Measurements from ENCODE around the gene NPHP4.
"Not testable (repeated sequence)": the region's sequence is repeated elsewhere in the genome, so short reads cannot be mapped to it uniquely, and the experiment has no call there.

The NPHP4 gene

DNA sequence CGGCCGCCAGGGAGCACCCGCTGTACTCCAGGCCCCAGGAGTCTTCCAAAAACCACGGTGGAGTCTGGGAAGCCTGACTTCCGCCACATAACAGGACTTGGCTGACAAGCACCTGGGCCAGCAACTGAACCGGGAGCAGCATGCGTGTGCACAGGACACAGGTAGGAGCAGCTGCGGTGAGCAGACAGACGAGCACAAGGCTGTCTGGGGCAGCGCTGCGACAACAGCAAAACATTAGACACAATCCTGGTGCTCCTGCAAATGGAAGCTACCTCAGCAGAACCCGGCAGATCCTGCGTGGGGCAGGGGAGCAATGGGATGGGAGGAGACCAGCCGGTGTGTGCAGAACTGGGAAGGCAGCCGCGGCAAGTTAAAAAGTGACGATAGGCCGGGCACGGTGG, 80.4 kb downstream of the NPHP4 start:
- DNase-seq (ENCODE audit: low read depth in 2 of 2) = no peak

DNA sequence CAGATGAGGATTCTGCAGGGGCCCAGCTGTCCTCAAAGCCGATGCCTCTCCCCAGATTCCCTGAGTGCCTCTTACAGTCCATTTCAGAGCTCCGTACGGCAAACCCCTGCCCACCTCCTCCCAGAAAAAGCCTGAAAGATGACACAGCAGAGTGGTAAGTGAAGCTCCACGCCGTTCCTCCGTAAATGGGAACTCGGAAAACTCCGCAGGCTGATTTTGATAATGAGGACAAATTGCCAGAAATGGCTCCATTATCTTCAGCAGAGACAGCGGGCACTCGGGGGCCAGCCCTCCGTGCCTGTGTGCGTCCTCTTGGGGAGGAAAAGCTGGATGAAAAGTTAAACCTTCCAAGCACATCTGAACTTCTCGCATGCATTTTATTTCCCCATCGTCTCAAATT, 81.1 kb downstream of the NPHP4 start:
- DNase-seq (ENCODE audit: low read depth in 2 of 2) = no peak

GRCh38 chr1:5910666-5911065, 81.6 kb downstream of the NPHP4 start:
- no peak for DNase-seq (ENCODE audit: low read depth in 2 of 2)

DNA sequence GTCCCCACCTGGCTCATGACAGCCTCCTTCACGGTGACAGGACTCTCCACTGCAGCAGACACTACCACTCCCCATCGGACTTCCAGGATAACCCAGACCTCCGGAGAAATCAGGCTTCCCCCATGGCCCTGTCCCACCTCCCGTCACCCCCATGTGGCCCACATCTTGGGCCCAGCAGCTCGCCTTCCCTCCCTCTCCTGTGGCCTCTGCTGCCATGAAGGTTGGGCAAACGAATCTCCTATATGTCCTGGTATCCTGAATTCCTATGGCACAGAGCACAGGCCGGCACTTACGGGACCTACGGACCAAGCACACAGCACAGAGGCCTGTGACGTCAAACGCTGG, 82.0 kb downstream of the NPHP4 start:
- DNase-seq (ENCODE audit: low read depth in 2 of 2) = no peak

DNA sequence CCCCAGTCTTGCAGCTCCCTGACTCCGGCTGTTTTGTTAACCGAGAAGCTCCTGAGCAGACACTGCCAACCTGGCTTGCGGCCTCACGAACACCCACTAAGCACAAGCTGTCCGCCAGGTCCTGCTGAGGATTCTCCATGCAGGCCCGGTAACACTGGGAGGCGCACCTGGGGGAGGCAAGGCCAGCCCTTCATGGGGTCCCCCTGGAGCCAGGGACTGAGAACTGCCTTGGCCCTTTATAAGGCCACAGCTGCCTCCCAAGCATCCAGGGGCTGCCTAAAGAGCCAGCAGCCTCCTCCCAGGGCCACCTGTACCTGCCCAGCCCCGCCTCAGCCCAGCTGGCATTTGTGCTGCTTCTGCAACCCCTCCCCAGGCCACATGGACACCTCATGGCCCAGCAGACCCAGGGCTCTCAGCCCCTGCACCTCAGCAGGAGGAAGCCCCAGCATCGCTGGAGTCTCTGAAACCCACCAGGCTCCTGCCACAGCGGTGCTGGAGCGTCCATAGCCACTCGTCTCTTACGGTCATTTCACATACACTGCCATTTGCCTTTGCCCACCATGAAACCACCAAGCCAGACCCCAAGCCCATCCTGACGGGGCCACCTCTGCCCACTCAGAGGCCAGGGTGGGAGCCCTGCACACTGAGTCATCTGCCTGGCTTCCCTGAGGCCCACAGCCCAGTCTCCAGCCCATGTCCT, 82.5 kb downstream of the NPHP4 start:
- DNase-seq (ENCODE audit: low read depth in 2 of 2) = no peak

DNA sequence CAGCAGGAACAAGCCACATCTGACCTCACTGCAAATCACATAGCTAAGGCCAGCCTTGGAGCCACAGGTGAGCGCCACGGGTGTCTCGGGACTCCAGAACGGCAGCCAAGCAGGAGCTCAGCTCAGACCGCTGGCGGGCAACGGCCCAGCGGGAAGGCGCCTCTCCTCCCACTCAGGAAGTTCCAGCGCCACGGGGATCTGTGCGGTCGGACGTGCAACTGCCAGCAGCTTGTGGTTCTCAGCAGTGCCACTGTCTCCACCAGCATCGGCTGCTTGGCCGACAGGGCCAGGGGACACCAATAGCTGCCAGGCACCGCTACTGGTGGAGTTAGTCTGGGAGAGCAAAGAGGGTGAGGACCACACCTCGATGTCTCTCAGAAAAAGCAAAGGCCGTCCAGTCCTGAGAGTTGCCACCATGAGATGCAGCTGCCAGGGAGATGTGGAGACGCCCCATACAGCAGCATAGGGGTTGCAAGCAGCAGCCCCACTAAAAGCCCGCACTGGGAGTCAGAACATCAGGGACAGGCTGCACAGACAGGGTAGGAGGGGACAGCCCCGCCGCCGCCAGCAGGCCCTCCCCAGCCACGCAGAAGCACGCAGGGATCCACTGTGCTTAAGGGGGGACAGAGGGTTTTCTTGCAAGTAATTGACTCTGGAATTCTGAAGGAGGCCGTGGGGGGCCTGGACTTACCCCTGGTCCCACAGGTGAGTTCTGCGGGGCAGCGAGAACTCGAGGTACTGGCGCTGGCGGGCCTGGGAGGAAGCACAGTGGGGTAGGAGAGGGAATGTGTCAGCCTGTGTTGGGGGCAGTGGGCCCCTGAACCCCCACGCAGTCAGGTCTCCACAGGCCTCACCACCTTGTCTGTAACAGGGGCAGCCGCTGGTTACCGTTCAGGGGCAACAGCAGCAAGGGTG, 83.5 kb downstream of the NPHP4 start:
- no peak for DNase-seq (ENCODE audit: low read depth in 2 of 2)

GRCh38 chr1:5907966-5908365, 84.3 kb downstream of the NPHP4 start:
- DNase-seq (ENCODE audit: low read depth in 2 of 2) = no peak

DNA sequence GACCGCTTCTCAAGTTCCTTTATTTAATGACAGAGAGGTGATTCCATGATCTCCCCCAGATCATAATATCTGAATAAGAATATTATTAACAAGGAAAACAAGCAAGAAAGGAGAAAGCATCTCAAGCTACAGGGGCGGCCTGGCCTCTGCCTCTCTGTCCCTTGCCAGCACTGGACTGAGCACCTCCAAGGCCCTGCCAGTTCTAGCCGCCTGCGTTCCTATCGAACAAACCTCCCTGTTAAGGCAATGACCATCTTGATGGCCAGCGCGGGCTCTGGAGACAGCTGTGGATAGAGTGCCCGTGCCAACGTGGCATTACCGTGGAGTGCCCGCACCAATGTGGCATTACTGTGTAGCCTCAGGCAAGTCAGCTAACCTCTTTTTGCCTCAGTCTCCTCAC, 84.8 kb downstream of the NPHP4 start:
- no peak for DNase-seq (ENCODE audit: low read depth in 2 of 2)

- no peak for DNase-seq (ENCODE audit: low read depth in 2 of 2)
Measured at GRCh38 chr1:5906966-5907365, 85.3 kb downstream of the NPHP4 start.

DNA sequence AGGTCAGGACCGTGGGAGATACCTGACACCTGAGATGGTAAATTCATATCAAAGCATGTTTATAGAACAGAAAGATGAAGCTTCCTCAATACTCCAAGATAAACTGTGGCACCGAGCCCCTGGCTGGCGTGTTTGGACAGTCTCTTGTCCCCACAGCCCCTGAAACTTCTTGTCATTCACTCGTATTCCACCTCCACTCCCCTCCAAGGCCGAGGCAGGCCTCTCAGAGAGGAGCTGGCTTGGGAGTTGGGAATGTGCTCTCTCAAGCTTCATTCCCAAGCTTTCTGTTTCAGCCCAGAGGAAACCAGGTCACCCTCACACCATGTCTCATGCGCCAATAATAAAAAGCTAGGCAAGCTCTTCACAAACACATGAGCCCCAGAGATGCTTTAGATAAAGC, 86.1 kb downstream of the NPHP4 start:
- DNase-seq (ENCODE audit: low read depth in 2 of 2) = no peak

GRCh38 chr1:5905436-5905835, 86.8 kb downstream of the NPHP4 start:
- no peak for DNase-seq (ENCODE audit: low read depth in 2 of 2)

GRCh38 chr1:5904551-5904950, 87.7 kb downstream of the NPHP4 start:
- no peak for DNase-seq (ENCODE audit: low read depth in 2 of 2)

- DNase-seq (ENCODE audit: low read depth in 2 of 2) = no peak
Measured at GRCh38 chr1:5903680-5904079, 88.5 kb downstream of the NPHP4 start.

- DNase-seq (ENCODE audit: low read depth in 2 of 2) = no peak
Measured at GRCh38 chr1:5903031-5903430, 89.2 kb downstream of the NPHP4 start.

DNA sequence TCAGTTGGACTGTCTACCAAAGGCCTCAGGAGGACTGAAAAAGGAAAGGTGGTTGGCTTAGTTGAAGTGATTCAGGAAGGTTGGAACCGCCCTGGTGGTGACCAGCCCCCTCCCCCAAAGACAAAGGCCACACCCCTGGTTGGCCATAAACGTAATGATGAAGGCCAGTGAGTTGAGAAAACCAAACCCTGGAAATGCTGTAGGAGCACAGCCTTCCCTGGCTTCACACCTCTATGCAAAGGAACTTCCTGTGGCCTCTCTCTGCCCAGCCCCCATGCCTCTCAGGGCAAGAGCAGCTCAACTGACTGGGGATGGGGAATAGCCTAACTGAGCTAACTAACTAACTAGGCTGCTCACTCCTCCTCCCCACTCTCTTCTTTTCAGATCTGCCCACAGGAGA, 90.4 kb downstream of the NPHP4 start:
- no peak for DNase-seq (ENCODE audit: low read depth in 2 of 2)

- DNase-seq (ENCODE audit: low read depth in 2 of 2) = no peak
Measured at GRCh38 chr1:5901150-5901549, 91.1 kb downstream of the NPHP4 start.

DNA sequence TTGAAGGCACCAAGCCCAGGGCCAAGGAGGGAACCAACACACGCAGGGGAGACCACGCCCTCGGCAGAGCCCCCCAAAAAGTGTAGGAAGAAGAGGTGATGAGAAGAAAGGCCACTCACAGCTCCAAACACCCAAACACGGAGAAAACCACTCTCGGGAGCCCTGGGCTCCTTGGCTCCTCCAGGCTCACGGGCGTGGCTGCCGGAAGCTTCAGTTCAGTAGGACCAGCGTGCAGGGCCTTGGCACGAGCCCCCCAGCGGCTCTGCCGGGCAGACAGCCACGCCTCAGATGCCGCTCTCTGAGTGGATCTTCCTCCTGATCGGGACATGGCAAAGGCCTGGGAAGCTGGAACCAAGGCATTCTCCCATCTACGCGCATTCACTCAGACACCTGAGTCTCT, 94.0 kb downstream of the NPHP4 start:
- DNase-seq (ENCODE audit: low read depth in 2 of 2) = no peak

GRCh38 chr1:5896706-5897660, 95.2 kb downstream of the NPHP4 start:
- no peak for DNase-seq (ENCODE audit: low read depth in 2 of 2)

DNA sequence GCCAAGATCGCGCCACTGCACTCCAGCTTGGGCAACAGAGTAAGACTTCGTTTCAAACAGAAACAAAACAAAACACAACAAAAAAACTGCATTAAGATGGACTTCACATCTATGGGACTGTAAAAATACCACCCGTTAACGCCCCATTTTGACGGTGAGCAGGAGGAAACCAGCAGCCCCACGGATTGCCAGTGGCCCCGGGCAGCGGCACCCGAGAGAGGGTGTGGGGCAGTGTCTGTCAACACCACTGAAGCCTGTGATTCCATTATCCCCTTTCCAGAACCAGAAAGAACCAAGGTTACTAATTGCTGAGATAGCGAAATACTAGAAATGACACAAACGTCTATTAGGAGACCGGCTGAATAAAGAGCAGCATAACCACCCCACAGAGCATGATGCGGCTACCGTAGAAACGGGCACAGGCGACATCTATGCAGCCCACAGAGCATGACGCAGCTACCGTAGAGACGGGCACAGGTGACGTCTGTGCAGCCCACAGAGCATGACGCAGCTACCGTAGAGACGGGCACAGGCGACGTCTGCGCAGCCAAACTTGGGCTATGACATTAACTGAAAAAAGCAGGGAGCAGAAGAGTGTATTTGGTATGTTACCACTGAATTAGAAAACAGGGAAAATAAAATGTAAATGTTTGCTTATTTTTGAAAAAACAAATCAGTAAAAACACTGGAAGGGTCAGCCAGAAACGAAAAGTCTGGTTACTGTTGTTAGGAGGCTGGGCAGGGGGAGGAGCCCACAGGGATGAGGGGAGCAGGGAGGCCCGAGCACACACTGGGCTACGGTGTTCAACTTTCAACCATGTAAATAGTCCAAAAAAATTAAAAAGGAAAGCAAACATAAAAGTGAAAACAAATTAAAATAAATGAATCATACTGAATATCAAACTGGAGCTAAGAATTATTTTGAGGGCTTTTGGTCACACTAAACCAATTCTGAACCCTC, 96.5 kb downstream of the NPHP4 start:
- no peak for DNase-seq (ENCODE audit: low read depth in 2 of 2)

DNA sequence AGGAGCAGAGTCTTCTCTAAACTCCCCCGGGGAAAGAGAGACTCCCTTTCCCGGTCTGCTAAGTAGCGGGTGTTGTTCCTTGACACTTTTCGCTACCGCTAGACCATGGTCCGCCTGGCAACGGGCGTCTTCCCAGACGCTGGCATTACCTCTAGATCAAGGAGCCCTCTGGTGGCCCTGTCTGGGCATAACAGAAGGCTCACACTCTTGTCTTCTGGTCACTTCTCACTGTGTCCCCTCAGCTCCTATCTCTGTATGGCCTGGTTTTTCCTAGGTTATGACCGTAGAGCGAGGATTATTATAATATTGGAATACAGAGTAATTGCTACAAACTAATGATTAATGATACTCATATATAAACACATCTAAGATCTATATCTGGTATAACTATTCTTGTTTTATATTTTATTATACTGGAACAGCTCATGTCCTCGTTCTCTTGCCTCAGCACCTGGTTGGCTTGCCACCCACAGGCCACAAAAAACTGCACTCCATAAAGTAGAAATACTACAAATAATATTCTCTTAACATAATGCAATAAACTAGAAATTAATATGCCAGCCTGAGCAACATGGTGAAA, 98.4 kb downstream of the NPHP4 start:
- not testable (repeated sequence) for DNase-seq (ENCODE audit: low read depth in 2 of 2)

DNA sequence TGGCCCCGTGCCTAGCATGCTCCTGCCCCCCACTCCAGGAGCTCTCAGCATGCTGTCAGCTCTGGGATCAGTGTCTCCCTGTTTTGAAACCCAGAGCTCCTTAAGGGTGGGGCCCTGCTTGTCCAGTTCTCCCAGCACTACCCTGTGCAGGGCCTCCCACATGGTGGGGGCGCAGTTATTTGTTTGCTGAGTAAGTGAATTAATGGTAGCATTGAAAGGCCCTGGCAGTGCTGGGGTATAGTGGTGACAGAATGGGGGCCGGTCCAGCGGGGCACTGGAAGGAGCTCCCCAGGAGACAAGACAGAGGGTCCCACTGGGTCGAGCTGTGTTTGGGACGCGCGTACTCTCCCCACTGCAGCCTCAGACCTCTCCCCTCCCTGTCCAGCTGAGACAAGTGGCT, 99.9 kb downstream of the NPHP4 start:
- no peak for DNase-seq (ENCODE audit: low read depth in 2 of 2)

Measured in stimulated activated CD8-positive, alpha-beta memory T cell treated with anti-CD3 and anti-CD28 coated beads, Interleukin-7, amount 100 ng/mL, for 4 hours (primary cell).